HG03095 (cell line): ENCODE measurements around the gene ANK3.
A peak's percentile ranks its signal among the peaks of the same experiment; 100 is the strongest.

Source experiments
- ATAC-seq: cut with Tn5 transposase; IDR thresholded peaks from one replicate; pipeline ENCODE4 v1.9.1; 2021; ENCODE audit warnings: moderate library complexity; ENCODE audit not compliant: unreplicated experiment

ANK3 gene

GRCh38 chr10:60107308-60107976 lies 282.2 kb downstream of the ANK3 start:
- no peak for ATAC-seq

GRCh38 chr10:60105295-60105695 lies 284.4 kb downstream of the ANK3 start:
- no peak for ATAC-seq

GRCh38 chr10:60101821-60102220 lies 287.9 kb downstream of the ANK3 start:
- no peak for ATAC-seq

GRCh38 chr10:60099998-60100747 lies 289.5 kb downstream of the ANK3 start:
- ATAC-seq, result peak; percentile 51

GRCh38 chr10:60098677-60099601 lies 290.7 kb downstream of the ANK3 start:
- ATAC-seq, result no peak

GRCh38 chr10:60096761-60097513 lies 292.7 kb downstream of the ANK3 start:
- ATAC-seq, result peak; percentile 77

GRCh38 chr10:60093317-60093716 lies 296.4 kb downstream of the ANK3 start:
- ATAC-seq, result peak; percentile 57

- peak; percentile 85 for ATAC-seq
These were observed 302.8 kb downstream of the ANK3 start for GRCh38 chr10:60086862-60087261.

GRCh38 chr10:60086421-60086820 lies 303.3 kb downstream of the ANK3 start:
- peak; percentile 15 for ATAC-seq

- no peak for ATAC-seq
These were observed 306.8 kb downstream of the ANK3 start for GRCh38 chr10:60082744-60083344.

- no peak for ATAC-seq
These were observed 307.3 kb downstream of the ANK3 start for GRCh38 chr10:60082341-60082740.

- ATAC-seq, result peak; percentile 89
These were observed 315.7 kb downstream of the ANK3 start for GRCh38 chr10:60073781-60074656.

- no peak for ATAC-seq
These were observed 316.3 kb downstream of the ANK3 start for GRCh38 chr10:60073397-60073780.

GRCh38 chr10:60069311-60069710 lies 320.4 kb downstream of the ANK3 start:
- ATAC-seq, result no peak

GRCh38 chr10:60050366-60050765 lies 339.3 kb downstream of the ANK3 start:
- ATAC-seq, result no peak

- no peak for ATAC-seq
These were observed 341.6 kb downstream of the ANK3 start for GRCh38 chr10:60048091-60048501.

- ATAC-seq, result no peak
These were observed 344.1 kb downstream of the ANK3 start for GRCh38 chr10:60045571-60045970.

- no peak for ATAC-seq
These were observed 344.7 kb downstream of the ANK3 start for GRCh38 chr10:60044971-60045370.

- ATAC-seq, result no peak
These were observed 345.4 kb downstream of the ANK3 start for GRCh38 chr10:60044242-60044641.
